SK-MEL-5 (cell line): ENCODE results near the gene CNTNAP2. TPM values are rescaled to one million over a fixed set of nuclear protein-coding genes. Genes with fewer than 3 reads are reported as not detected.
"Not testable (repeated sequence)": the region's sequence is repeated elsewhere in the genome, so short reads cannot be mapped to it uniquely, and the experiment has no call there.

Source experiments
- DNase-seq: peaks from one replicate; pipeline ENCODE4 v3.0.0-alpha.2; 2016; ENCODE audit warnings: low read depth, low spot score
- in situ Hi-C: cut with HindIII; loops from 2 replicates; pipeline ENCODE4 v1.10.0; 2016; ENCODE audit warnings: low sequenced_read_pairs, high pct_unique_total_duplicates, low pct_unique_long_range_greater_than_20kb
- total RNA-seq: library from RNA; depleted of rRNA; stranded (reverse); fragments of >200 nt; shearing (Covaris generic); gene quantifications from 2 replicates; pipeline ENCODE4 v1.2.3, GENCODE V29; 2014

Gene CNTNAP2
- total RNA-seq, 1 experiment from 2014 or later, result not detected

DNA sequence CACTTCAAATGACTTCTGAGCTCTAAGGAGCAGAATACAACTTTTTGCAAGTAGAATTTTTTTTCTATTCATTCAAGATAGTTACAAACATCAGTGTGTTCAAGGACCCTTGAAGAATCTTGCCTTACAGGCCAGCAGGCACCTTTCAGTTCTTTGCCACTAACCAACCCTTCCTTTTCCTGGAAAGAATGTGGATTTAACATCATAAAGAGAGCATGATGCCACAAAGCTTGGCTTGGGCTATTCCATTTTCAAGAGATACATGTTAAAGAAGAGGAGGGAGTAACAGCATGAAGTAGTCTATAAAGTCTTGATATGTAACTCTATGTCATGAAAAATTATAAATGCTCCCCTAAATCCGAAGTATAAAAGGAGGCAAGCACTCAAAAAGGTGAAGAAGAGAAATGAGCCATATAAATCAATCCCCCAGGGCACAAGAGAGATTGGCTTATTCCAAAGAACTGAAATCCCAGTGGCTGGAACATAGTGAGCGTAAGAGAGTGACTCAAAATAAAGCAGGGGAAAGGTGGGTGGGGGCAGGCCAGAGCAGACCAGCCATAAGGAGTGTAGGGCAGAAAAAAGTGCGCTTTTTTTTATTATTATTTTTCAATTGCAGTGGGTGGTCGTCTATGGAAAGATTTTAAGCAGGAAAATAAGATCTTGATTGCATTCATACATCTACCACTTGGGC, 1448.3 kb downstream of the CNTNAP2 start:
- in situ Hi-C loops, result no loop called here
- DNase-seq, result no peak

DNA sequence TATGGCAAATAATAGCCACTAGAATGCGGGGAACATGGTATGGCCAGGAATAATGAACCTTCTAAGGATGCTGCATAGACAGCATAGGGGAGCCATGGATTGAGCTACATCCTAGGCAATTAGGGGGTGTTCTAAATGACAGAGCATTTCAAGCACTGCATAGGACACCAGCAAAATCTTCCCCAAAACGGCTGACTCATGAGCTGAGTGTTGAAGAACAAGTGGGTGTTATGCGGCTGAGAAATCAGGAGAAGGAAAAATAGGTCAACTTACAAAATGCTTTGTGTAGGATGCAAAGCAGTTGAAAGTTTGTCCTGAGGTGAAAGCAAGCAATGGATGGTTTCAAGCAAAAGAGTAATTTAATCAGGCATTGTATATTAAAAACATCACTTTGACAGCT, 1450.4 kb downstream of the CNTNAP2 start:
- DNase-seq, result no peak
- in situ Hi-C loops, result no loop called here

DNA sequence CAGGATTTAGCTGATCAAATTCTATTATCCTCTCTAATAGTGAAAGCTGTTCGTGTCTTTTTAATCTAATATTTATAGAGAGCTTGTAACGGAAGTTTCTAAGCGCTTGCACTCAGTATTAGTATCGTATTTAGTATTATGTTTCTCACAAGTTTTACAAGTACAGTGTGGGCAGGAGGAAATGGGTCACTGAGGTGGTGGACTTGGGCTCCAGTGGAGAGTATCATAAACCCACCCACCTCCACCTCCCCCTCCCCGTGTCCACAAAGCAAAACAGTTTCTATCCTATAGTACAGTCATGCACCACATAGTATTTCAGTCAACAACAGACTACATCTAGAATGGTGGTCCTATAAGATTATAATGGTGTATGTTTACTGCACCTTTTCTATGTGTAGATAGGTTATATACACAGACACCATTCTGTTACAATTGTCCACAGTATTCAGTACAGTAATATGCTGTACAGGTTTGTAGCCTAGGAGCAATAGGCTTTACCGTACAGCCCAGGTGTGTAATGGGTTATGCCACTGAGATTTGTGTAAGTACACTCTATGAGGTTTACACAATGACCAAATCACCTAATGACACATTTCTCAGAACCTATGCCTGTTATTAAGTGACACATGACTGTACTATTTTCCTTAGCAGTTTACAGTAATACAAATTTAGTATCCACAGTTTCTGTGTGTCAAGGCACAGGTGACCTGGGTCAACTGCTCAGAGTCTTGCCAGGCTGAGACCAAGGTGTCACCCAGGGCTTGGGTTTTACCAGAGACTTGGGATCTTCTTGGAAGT, 1452.7 kb downstream of the CNTNAP2 start:
- in situ Hi-C loops, result no loop called here
- DNase-seq, result no peak

GRCh38 chr7:147570390-147570789, 1453.8 kb downstream of the CNTNAP2 start:
- no peak for DNase-seq
- in situ Hi-C loops, result no loop called here

DNA sequence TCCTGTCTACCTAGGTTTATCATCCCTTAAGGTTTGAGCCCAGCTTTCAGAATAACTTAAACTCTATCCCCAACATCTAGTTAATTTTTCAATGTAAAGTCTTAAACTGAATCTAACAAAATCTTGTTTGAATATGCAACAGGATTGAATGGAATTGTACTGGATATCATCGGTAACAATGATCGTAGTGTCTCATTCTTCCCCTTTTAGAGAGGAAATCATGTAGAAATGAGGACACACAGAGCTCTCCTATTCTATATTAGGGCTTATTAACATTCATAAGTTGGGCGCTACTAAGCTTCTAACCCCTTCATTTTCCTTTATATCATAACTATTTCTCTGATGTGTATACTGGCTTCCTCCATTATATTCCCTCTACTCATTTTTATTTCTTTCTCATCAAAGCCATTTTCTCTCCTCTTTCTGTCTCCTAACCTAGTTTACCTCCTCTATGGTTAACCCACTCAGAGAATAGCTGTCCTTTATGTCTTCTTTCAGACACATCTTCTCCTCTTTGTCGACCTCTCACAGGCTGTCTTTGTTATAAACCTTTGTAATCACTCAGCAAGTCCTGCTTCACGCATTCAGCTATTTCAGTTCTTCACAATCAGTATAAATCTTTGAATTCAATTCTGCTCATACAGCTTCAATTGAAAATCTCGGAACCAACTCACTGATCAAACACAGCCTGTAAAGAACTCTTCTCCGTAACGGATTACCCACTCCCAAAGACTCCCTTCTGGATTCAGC, 1455.0 kb downstream of the CNTNAP2 start:
- DNase-seq, result no peak
- in situ Hi-C loops, result no loop called here

DNA sequence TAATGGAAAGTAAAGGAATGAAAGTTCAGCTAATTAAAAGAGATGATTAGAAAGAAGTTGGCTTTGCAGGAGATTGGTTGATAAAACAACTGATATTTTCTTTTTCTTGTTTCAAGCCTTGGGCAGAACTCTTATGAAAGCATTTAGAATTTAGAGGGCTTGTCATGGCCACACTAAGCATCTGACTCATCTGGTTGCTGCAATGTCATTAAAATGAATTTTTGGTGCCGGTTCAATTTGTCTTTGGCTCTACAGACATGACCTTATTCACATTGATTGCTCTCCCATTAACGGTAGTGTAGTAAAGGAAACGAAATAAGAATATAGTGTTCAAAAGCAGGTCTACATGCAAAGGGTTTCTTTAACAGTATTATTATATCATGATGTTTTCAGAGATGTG, 1461.6 kb downstream of the CNTNAP2 start:
- DNase-seq, result no peak
- in situ Hi-C loops, result no loop called here

DNA sequence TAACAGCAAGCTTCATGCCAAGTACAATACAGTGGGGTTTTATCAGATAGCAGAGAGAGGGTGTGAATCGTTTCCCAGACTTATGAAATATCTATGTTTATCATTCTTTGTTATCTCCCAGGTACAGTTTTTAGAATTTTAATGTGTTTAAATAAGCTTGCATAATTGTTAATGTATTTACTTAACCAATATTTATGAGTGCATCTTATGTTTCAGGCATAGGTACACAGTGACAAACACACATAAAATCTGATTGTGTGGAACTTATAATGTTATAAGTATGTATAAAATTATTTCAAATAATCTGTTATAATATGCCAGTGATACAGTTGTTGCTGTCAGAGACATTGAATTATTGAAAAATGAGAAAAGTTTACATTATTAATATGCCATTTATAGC, 1462.5 kb downstream of the CNTNAP2 start:
- in situ Hi-C loops, result no loop called here
- no peak for DNase-seq

DNA sequence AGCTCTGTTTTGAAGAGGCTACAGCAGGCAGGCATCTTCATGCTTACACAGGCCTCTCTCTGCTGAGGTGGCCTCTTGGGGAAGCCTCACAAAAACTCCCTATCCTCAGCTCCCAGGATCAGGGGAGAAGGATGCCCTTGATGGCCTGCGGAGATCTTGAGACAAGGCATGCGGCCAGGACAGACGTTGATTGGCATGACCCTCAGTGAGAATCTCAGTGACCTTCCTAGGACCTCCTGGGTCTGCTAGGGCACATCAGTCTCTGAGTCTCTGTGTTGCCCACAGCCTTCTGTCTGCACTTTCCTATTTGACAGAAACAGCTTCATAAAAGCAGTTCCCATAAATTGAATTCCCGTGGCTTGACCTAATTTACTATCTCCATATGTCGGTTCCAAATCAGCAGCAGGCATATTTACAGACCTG, 1468.2 kb downstream of the CNTNAP2 start:
- in situ Hi-C loops, result no loop called here
- no peak for DNase-seq

DNA sequence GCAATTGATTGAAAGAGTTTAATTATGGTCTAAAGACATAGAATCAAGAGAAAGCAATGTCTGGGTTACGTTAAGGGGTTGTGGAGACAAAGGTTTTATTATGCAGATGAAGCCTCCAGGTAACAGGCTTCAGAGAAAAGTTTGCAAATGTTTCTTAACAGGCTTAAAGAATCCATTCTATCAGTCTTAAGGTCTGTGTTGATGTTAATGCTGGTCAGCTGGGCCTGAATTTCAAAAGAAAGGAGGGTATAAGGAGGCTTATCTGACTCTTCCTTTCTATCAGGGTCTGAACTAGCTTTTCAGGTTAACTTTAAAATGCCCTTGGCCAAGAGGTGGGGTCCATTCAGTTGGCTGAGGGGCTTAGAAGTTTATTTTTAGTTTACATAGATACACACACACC, 1469.5 kb downstream of the CNTNAP2 start:
- in situ Hi-C loops, result no loop called here
- DNase-seq, result no peak

DNA sequence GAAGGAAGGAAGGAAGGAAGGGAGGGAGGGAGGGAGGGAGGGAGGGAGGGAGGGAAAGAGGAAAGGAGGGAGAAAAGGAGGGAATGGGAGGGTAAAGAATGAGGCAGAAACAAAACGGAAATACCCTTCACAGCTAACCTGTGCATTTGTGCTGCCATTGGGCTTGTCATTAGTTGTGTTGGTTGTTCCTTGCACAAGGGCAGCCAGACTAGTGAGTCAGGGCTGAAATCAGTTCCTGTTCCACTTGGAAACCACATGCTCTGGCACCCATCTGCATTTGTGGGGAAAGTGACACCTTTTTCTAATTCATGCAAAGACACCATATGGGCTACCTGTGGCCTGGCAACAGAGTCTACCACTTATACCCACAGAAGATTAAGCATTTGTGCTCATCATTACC, 1469.9 kb downstream of the CNTNAP2 start:
- DNase-seq, result no peak
- in situ Hi-C loops, result no loop called here

- in situ Hi-C loops, result no loop called here
- DNase-seq, result no peak
These were observed 1476.9 kb downstream of the CNTNAP2 start for GRCh38 chr7:147593271-147594057.

GRCh38 chr7:147595042-147595441, 1478.4 kb downstream of the CNTNAP2 start:
- no peak for DNase-seq
- in situ Hi-C loops, result no loop called here

DNA sequence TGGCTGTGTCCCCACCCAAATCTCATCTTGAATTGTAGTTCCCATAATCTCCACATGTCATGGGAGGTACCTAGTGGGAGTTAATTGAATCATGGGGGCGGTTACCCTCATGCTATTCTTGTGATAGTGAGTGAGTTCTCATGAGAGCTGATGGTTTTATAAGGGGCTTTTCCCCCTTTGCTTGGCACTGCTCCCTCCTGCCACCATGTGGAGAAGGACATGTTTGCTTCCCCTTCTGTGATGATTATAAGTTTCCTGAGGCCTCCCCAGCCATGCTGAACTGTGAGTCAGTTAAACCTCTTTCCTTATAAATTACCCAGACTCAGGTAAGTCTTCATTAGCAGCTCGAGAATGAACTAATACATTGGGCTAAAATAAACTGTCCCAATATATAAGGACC, 1482.1 kb downstream of the CNTNAP2 start:
- DNase-seq, in situ Hi-C loops: not testable (repeated sequence)

- no peak for DNase-seq
- in situ Hi-C loops, result no loop called here
These were observed 1488.7 kb downstream of the CNTNAP2 start for GRCh38 chr7:147605323-147605722.

DNA sequence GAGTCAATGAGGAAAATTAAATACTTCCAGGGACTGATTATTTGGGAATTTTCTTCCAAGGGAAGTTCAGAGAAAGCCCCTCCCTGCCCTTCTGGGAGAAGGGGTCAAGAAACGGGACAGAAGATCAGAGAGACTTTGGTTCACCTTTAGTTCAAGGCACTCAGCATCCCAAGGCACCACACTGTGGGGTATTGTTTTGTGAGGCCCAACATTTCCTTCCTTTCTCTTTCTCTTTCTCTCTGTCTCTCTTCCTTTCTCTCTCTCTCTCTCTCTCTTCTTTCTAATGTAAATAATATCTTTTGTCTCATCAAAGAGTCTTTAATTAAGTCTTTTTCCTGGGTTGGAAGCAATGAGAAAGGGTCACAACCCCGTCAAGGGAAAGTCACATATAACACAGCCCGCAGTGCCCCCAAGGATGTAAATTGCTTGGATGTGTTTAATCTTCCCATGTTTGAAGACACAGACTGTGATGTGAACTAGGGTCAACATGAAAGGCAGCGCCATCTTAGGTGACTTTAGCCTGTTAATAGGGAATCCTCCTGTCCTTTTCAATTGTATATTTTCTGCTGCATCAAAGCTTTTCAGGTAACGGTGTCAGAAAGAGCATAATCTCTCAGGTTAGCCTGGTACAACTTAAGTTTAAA, 1490.7 kb downstream of the CNTNAP2 start:
- DNase-seq, result no peak
- in situ Hi-C loops, result no loop called here

- in situ Hi-C loops, result no loop called here
- no peak for DNase-seq
These were observed 1494.8 kb downstream of the CNTNAP2 start for GRCh38 chr7:147611431-147611830.

DNA sequence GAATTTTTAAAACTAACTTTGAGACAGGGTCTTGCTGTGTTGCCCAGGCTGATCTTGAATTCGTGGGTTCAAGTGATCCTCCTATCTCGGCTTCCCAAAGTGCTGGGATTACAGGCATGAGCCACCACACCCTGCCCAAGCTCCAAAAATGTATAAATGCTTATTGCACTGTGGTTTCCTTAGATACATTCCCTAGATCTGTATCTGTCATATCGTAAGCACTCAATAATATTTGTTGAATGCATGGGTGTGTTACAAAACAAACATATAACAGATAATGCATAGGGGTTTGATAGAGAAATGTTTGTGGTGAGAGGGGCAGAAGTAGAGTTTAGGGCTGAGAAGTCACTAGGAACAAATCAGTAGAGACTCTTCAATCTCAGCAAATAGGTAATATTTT, 1518.7 kb downstream of the CNTNAP2 start:
- in situ Hi-C loops, result no loop called here

More for the DNA sequence above, 1518.7 kb downstream of the CNTNAP2 start:
- no peak for DNase-seq
